ENCODE measurements around the gene TRMT13. TPM values are rescaled to one million over a fixed set of nuclear protein-coding genes. Genes with fewer than 3 reads are reported as not detected.

The TRMT13 gene
- total and polyA plus RNA-seq, 2 of the 13 experiments (the other 11 are each of a cell fraction or from before 2014, with no cell fraction given): 10.0 to 12.4 TPM

DNA sequence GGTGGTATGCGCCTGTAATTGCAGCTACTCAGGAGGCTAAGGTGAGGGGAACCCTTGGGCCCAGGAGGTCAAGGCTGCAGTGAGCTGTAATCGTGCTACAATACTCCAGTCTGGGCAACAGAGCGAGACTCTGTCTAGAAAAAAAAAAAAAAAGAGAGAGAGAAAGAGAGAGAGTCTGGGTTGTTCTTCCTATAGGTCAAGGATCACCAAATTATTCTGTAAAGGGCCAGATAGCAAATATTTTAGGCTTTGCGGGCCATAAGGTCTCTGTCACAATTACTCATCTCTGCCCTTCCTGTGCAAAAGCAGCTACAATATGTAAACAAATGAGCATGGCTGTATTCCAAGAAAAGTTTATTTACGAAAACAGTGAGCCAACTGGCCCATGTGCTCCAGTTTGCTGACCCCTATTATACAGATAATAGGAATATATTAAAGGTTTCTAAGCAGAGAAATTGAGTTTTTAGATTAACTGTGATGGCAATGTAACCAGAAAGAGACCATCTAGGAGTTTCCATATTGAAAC, 2.3 kb upstream of the TRMT13 start (continued):
- TF ChIP-seq, protein P1, sequence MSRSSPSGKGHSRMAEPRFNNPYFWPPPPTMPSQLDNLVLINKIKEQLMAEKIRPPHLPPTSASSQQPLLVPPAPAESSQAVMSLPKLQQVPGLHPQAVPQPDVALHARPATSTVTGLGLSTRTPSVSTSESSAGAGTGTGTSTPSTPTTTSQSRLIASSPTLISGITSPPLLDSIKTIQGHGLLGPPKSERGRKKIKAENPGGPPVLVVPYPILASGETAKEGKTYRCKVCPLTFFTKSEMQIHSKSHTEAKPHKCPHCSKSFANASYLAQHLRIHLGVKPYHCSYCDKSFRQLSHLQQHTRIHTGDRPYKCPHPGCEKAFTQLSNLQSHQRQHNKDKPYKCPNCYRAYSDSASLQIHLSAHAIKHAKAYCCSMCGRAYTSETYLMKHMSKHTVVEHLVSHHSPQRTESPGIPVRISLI (CRISPR knock-in tag; IDR thresholded peaks at IDR 0.05; ENCODE audit: borderline replicate concordance): peak; percentile 88
- peak; percentile 51; the same call in 1 of the 2 replicates for TF ChIP-seq MED1 (CRISPR knock-in tag; IDR thresholded peaks at IDR 0.05)
- TF ChIP-seq MXI1 (IDR thresholded peaks at IDR 0.05; ENCODE audit: borderline replicate concordance, low read depth, low read length): peak; percentile 81; the same call in 1 of the 3 replicates
- TF ChIP-seq NCOA1 (CRISPR knock-in tag; IDR thresholded peaks at IDR 0.05): no peak
- no peak for TF ChIP-seq ZNF572 (CRISPR knock-in tag; IDR thresholded peaks at IDR 0.05)
- no peak for TF ChIP-seq ZEB1 (IDR thresholded peaks at IDR 0.05; ENCODE audit: insufficient replicate concordance, low read depth)
- TF ChIP-seq, protein P2, sequence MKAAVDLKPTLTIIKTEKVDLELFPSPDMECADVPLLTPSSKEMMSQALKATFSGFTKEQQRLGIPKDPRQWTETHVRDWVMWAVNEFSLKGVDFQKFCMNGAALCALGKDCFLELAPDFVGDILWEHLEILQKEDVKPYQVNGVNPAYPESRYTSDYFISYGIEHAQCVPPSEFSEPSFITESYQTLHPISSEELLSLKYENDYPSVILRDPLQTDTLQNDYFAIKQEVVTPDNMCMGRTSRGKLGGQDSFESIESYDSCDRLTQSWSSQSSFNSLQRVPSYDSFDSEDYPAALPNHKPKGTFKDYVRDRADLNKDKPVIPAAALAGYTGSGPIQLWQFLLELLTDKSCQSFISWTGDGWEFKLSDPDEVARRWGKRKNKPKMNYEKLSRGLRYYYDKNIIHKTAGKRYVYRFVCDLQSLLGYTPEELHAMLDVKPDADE (CRISPR knock-in tag; IDR thresholded peaks at IDR 0.05): no peak
- no peak for TF ChIP-seq HIVEP1 (CRISPR knock-in tag; IDR thresholded peaks at IDR 0.05)
- TF ChIP-seq ESRRA (CRISPR knock-in tag; IDR thresholded peaks at IDR 0.05; ENCODE audit: low read depth): no peak
- TF ChIP-seq, protein P3, sequence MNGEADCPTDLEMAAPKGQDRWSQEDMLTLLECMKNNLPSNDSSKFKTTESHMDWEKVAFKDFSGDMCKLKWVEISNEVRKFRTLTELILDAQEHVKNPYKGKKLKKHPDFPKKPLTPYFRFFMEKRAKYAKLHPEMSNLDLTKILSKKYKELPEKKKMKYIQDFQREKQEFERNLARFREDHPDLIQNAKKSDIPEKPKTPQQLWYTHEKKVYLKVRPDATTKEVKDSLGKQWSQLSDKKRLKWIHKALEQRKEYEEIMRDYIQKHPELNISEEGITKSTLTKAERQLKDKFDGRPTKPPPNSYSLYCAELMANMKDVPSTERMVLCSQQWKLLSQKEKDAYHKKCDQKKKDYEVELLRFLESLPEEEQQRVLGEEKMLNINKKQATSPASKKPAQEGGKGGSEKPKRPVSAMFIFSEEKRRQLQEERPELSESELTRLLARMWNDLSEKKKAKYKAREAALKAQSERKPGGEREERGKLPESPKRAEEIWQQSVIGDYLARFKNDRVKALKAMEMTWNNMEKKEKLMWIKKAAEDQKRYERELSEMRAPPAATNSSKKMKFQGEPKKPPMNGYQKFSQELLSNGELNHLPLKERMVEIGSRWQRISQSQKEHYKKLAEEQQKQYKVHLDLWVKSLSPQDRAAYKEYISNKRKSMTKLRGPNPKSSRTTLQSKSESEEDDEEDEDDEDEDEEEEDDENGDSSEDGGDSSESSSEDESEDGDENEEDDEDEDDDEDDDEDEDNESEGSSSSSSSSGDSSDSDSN (CRISPR knock-in tag; IDR thresholded peaks at IDR 0.05): no peak
- 0 out of 2 replicates have a peak, but pooled peaks have one; percentile 12 for TF ChIP-seq MIXL1 (CRISPR knock-in tag; IDR thresholded peaks at IDR 0.05)
- no peak for TF ChIP-seq SAFB2 (CRISPR knock-in tag; IDR thresholded peaks at IDR 0.05; ENCODE audit: borderline replicate concordance, low read depth)
- TF ChIP-seq ZNF616 (CRISPR knock-in tag; IDR thresholded peaks at IDR 0.05; ENCODE audit: low read depth): no peak
- TF ChIP-seq, protein P4, sequence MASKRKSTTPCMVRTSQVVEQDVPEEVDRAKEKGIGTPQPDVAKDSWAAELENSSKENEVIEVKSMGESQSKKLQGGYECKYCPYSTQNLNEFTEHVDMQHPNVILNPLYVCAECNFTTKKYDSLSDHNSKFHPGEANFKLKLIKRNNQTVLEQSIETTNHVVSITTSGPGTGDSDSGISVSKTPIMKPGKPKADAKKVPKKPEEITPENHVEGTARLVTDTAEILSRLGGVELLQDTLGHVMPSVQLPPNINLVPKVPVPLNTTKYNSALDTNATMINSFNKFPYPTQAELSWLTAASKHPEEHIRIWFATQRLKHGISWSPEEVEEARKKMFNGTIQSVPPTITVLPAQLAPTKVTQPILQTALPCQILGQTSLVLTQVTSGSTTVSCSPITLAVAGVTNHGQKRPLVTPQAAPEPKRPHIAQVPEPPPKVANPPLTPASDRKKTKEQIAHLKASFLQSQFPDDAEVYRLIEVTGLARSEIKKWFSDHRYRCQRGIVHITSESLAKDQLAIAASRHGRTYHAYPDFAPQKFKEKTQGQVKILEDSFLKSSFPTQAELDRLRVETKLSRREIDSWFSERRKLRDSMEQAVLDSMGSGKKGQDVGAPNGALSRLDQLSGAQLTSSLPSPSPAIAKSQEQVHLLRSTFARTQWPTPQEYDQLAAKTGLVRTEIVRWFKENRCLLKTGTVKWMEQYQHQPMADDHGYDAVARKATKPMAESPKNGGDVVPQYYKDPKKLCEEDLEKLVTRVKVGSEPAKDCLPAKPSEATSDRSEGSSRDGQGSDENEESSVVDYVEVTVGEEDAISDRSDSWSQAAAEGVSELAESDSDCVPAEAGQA (IDR thresholded peaks at IDR 0.05; ENCODE audit: low read depth): no peak
- TF ChIP-seq, protein P4 (CRISPR knock-in tag; IDR thresholded peaks at IDR 0.05; ENCODE audit: borderline replicate concordance): no peak
- no peak for TF ChIP-seq ZBTB42 (CRISPR knock-in tag; IDR thresholded peaks at IDR 0.05)
- no peak for TF ChIP-seq REXO4 (CRISPR knock-in tag; IDR thresholded peaks at IDR 0.05; ENCODE audit: borderline replicate concordance)

All from HepG2 (cell line).